ENCODE measurements around the gene NFX1.

Gene NFX1

GRCh38 chr9:33419708-33420303 is 129.5 kb downstream of the NFX1 start:
- DNase-seq (ENCODE audit: low read depth, low spot score) = no peak
